Gastroesophageal sphincter (tissue), 4 donors: ENCODE results near the gene GCK. TPM values are rescaled to one million over a fixed set of nuclear protein-coding genes. Genes with fewer than 3 reads are reported as not detected.

Experiments
- ATAC-seq: fragments of 150-250 bp; one replicate; pipeline ENCODE4 v1.9.1; 2016; ENCODE audit warnings: mild to moderate bottlenecking, moderate library complexity
- H3K27ac ChIP-seq, 4 donors: fragments of 200-600 bp; sonication (generic) in 3 of 4; 1 replicate in 3 of 4; 2 replicates in 1 of 4; pipeline ENCODE4 v1.5.1; 2016 to 2019
- H3K27me3 ChIP-seq: fragments of 200-600 bp; sonication (generic); one replicate; pipeline ENCODE4 v1.5.1; 2019
- H3K36me3 ChIP-seq, 2 donors: fragments of 200-600 bp; sonication (generic); one replicate each; pipeline ENCODE4 v1.5.1; 2019; ENCODE audit warnings: control low read depth in 1 of 2
- H3K4me1 ChIP-seq, 3 donors: fragments of 200-600 bp; sonication (generic); 1 replicate in 2 of 3; 2 replicates in 1 of 3; pipeline ENCODE4 v1.5.1; 2016 to 2019; ENCODE audit warnings: control low read depth in 2 of 3
- H3K4me3 ChIP-seq, 2 donors: fragments of 200-600 bp; sonication (generic); one replicate each; pipeline ENCODE4 v1.5.1; 2019; ENCODE audit warnings: mild to moderate bottlenecking in 1 of 2, moderate library complexity in 1 of 2
- H3K9me3 ChIP-seq, 3 donors: fragments of 200-600 bp; sonication (generic); one replicate each; pipeline ENCODE4 v1.5.1; 2017 to 2019; ENCODE audit warnings: control low read depth in 2 of 3
- EP300 ChIP-seq: sonication (generic); formaldehyde crosslinking; IDR thresholded peaks from one replicate; pipeline ENCODE4 v1.6.1; 2017; ENCODE audit warnings: antibody characterized with exemption, mild to moderate bottlenecking
- POLR2A ChIP-seq, 2 donors: fragments of 450-650 bp; IDR thresholded peaks; one replicate each; pipeline ENCODE4 v1.6.1; 2017; ENCODE audit warnings: antibody characterized with exemption in 2 of 2, mild to moderate bottlenecking in 2 of 2, moderate library complexity in 1 of 2
- POLR2AphosphoS5 ChIP-seq: sonication (generic); formaldehyde crosslinking; IDR thresholded peaks from one replicate; pipeline ENCODE4 v1.6.1; 2017; ENCODE audit warnings: antibody characterized with exemption
- WGBS, 2 donors: methylation state at CpG; one replicate each; pipeline ENCODE4 v1.1.5; 2018; ENCODE audit warnings: low coverage in 1 of 2; 5-methylcytosine and 5-hydroxymethylcytosine counted together
- total RNA-seq, 4 donors: library from RNA; depleted of rRNA; stranded (reverse); fragments of >200 nt; gene quantifications; one replicate each; pipeline ENCODE4 v1.1.0, GENCODE V29; 2016
- TF ChIP-seq, protein P1 (sequence below), 4 experiments: fragments of 200-600 bp in 2 of 4; fragments of 450-650 bp in 2 of 4; sonication (generic) in 1 of 4; IDR thresholded peaks; one replicate each; pipeline ENCODE4 v1.5.1; 2017 to 2019; ENCODE audit warnings: antibody characterized with exemption in 4 of 4, mild to moderate bottlenecking in 2 of 4, moderate library complexity in 2 of 4

Gene GCK
- total RNA-seq, 4 donors from 2014 or later: 0.31 to 4.2 (median 0.54) TPM; not detected in 1

DNA sequence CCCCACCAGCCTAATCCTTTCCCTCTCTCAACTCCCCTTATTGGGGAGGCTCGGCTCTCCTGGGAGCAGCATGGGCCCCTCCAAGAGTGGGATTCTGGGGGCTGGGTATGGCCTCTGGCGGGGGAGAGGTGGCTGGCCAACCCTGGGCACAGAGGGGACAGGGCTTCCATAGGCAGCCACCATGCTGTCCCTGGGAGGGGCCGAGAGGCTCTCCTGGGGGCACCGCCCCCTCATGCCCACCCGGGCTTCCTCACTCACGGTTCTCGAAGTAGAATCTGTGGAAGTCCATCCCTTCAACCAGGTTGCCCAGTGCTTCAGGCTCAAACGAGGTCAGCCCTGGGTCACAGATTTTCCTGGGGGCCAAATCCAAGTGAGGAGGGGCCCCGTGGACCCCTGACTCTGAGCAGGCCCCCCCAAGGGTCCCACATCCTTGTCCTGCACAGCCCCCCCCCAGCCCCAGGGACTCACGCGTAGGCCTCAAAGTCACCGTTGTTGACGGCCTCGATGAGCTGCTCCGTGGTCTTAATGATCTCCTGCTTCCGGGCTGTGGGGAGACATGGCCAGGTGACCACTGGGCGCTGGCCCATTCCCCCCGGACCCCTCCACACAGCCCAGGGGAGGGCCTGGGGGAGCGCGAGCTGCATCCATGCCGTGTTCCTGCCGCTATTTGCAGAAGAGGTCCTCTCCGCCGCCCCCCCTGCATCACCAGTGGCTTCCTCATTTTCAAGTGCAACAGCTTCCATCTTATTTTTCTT, 31.3 kb upstream of the GCK start:
- WGBS, 2 donors: 85 to 100% methylated on average over 1 to 17 of the region's 24 CpGs
- Histone ChIP-seq H3K36me3 (no peaks in the 10 kb centered on the region), H3K27me3 (peaks cover 38% of the 10 kb centered on the region), H3K4me1 (no peaks in the 10 kb centered on the region), H3K9me3 (peaks cover 0 to 14% (median 0%) of the 10 kb centered on the region in 3 donors), H3K27ac (no peak overlapping the region), H3K4me3 (no peak overlapping the region)
- no peak for ATAC-seq
- no peak for TF ChIP-seq POLR2A (IDR thresholded peaks at IDR 0.05)
- TF ChIP-seq EP300: no peak
- TF ChIP-seq, protein P1, sequence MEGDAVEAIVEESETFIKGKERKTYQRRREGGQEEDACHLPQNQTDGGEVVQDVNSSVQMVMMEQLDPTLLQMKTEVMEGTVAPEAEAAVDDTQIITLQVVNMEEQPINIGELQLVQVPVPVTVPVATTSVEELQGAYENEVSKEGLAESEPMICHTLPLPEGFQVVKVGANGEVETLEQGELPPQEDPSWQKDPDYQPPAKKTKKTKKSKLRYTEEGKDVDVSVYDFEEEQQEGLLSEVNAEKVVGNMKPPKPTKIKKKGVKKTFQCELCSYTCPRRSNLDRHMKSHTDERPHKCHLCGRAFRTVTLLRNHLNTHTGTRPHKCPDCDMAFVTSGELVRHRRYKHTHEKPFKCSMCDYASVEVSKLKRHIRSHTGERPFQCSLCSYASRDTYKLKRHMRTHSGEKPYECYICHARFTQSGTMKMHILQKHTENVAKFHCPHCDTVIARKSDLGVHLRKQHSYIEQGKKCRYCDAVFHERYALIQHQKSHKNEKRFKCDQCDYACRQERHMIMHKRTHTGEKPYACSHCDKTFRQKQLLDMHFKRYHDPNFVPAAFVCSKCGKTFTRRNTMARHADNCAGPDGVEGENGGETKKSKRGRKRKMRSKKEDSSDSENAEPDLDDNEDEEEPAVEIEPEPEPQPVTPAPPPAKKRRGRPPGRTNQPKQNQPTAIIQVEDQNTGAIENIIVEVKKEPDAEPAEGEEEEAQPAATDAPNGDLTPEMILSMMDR (IDR thresholded peaks at IDR 0.05): no peak
- no peak for TF ChIP-seq POLR2AphosphoS5

DNA sequence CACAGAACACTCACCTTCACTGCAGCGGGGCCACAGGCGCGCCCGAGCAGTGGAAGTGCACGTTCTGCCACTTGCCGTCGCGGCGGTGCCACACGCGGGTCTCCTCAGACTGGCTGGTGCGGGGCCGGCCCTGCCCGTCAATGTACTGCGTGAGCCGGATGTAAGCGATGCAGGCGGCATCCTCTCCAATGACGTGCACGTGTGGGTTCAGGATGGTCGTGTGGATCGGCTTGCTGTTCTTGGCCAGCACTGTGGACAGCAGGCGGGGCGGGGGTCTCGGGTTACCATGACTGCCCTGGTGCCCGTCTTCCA, 30.8 kb upstream of the GCK start:
- no peak overlapping the region for H3K27ac ChIP-seq
- H3K36me3 ChIP-seq: no peaks in the 10 kb centered on the region
- ATAC-seq: no peak
- 87 to 100% methylated on average over 1 to 3 of the region's 26 CpGs for WGBS, 2 donors
- H3K4me1 ChIP-seq: no peaks in the 10 kb centered on the region
- no peak overlapping the region for H3K4me3 ChIP-seq
- TF ChIP-seq POLR2A (IDR thresholded peaks at IDR 0.05) (no peak), EP300 (no peak), POLR2AphosphoS5 (no peak)
- TF ChIP-seq, protein P1 (IDR thresholded peaks at IDR 0.05): no peak
- peaks cover 0 to 14% (median 0%) of the 10 kb centered on the region in 3 donors for H3K9me3 ChIP-seq
- peaks cover 32% of the 10 kb centered on the region for H3K27me3 ChIP-seq

DNA sequence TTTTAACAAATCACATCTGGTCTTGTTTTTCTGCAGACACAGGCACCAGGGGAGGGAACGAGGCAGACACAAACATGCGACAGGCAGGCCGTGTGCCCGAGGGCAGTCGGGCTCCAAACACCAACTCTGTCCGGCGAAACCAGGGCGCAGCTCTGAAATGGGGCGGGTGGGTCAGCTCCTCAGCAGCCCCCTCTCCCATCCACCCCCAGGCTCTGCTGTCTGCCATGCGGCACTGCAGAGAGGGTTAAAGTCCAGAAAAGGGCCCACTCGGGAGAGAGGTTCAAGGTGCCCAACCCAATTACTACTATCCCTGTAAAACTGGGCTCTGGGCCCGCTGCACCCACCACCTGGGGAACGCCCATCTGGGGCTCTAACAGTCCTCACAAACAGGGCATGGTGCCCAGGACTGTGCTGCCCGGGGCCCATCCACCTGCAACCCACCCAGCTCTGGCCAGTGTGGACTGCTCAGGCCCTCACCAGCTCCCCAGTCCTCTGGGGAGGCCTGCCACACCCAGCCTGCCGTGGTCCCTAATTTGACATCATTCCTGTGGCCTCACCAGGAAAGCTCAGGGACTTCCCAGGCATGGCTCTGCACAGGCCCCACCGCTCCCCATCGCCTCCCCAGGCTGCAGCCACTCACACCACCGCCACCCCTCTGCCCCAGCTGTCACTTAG, 30.3 kb upstream of the GCK start:
- Histone ChIP-seq H3K27ac (no peak overlapping the region), H3K4me3 (no peak overlapping the region), H3K9me3 (peaks cover 0 to 14% (median 0%) of the 10 kb centered on the region in 3 donors), H3K4me1 (no peaks in the 10 kb centered on the region), H3K36me3 (peaks cover 0 to 5% of the 10 kb centered on the region in 2 donors), H3K27me3 (peaks cover 28% of the 10 kb centered on the region)
- 100% methylated on average over 2 of the region's 18 CpGs; no CpG with 5 or more reads in 1 of the 2 donors for WGBS, 2 donors
- no peak for TF ChIP-seq POLR2AphosphoS5
- no peak for TF ChIP-seq POLR2A (IDR thresholded peaks at IDR 0.05)
- TF ChIP-seq, protein P1 (IDR thresholded peaks at IDR 0.05): no peak
- no peak for TF ChIP-seq EP300
- no peak for ATAC-seq

DNA sequence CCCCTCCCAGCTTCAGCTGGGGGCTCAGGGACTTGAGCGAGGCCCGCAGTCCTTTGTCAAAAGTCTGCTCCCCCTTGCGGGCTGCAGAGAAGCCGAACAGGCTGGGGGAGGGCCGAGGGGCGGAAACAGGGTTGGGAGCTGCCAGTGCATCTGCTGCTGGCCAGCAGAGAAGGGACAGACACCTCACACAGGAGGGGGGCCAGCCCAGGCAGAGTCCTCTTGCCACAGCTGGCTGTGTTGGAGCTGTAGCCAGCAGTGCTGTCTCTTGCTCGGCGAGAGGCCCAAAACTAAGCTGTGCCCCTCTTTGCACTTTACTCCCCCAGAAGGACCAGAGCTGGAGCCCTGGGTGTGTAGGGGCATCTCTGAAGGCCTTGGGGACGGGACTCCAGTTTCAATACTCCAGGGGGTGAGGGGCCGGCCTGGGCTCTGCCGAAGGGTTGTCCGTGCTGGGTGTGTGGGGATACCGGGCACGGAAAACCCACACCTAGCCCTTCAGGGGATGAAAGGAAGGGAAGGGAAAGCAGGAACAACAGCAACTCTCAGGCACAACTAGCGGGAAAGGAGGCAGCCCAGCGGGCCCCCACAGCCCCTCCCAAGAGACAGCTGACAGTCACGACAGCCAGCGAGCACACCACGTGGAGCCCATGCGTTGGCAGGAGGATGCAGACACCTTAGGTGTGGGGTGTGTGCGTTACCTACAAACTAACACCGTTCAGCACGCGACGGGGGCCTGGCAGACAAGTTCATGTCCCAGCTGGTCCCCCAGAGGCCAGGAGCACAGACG, 29.4 kb upstream of the GCK start:
- Histone ChIP-seq H3K27me3 (peaks cover 25% of the 10 kb centered on the region), H3K27ac (no peak overlapping the region), H3K4me1 (no peaks in the 10 kb centered on the region), H3K4me3 (no peak overlapping the region), H3K36me3 (peaks cover 0 to 14% of the 10 kb centered on the region in 2 donors), H3K9me3 (peaks cover 0 to 14% (median 0%) of the 10 kb centered on the region in 3 donors)
- WGBS, 2 donors: 45 to 90% methylated on average over 4 to 12 of the region's 26 CpGs
- TF ChIP-seq POLR2AphosphoS5: no peak
- TF ChIP-seq EP300: no peak
- no peak for TF ChIP-seq POLR2A (IDR thresholded peaks at IDR 0.05)
- TF ChIP-seq, protein P1 (IDR thresholded peaks at IDR 0.05): no peak
- no peak for ATAC-seq
